Spleen (tissue), 7 donors: ENCODE measurements around the gene MPPED2.

Experiments used
- POLR2AphosphoS5 ChIP-seq, 3 donors: sonication (generic); formaldehyde crosslinking; IDR thresholded peaks; one replicate each; pipeline ENCODE4 v1.5.1; 2017; ENCODE audit warnings: antibody characterized with exemption in 3 of 3
- TF ChIP-seq, protein P1 (sequence below), 11 experiments: fragments of 200-600 bp in 7 of 11; fragments of 450-650 bp in 4 of 11; sonication (generic) in 4 of 11; IDR thresholded peaks in 8 of 11; conservative IDR thresholded peaks in 3 of 11; 1 replicate in 7 of 11; 2 replicates in 4 of 11; pipeline versions ENCODE4 v1.4.0 to v1.8.0; 2016 to 2021; ENCODE audit warnings: antibody characterized with exemption in 11 of 11, inconsistent platforms in 4 of 11, mild to moderate bottlenecking in 1 of 11
- donor health status: DM: no; HTN: no; CAD: no; lungs with moderate emphysema.
- donor health status: DM: no; HTN: no; CAD: no.
- donor health status: DM: no; HTN: no; CAD: no.

GRCh38 chr11:30454541-30454940, 131.6 kb downstream of the MPPED2 start:
- TF ChIP-seq, protein P1, sequence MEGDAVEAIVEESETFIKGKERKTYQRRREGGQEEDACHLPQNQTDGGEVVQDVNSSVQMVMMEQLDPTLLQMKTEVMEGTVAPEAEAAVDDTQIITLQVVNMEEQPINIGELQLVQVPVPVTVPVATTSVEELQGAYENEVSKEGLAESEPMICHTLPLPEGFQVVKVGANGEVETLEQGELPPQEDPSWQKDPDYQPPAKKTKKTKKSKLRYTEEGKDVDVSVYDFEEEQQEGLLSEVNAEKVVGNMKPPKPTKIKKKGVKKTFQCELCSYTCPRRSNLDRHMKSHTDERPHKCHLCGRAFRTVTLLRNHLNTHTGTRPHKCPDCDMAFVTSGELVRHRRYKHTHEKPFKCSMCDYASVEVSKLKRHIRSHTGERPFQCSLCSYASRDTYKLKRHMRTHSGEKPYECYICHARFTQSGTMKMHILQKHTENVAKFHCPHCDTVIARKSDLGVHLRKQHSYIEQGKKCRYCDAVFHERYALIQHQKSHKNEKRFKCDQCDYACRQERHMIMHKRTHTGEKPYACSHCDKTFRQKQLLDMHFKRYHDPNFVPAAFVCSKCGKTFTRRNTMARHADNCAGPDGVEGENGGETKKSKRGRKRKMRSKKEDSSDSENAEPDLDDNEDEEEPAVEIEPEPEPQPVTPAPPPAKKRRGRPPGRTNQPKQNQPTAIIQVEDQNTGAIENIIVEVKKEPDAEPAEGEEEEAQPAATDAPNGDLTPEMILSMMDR (IDR thresholded peaks at IDR 0.05 in 8 of 11, conservative IDR thresholded peaks at IDR 0.05 in 3 of 11) = no peak
- TF ChIP-seq POLR2AphosphoS5 (IDR thresholded peaks at IDR 0.05) = no peak
